Body of pancreas (tissue), 4 donors: ENCODE measurements around the gene ZBTB20. TPM values are rescaled to one million over a fixed set of nuclear protein-coding genes. Genes with fewer than 3 reads are reported as not detected.
A peak's percentile ranks its signal among the peaks of the same experiment; 100 is the strongest.

Source experiments
- ATAC-seq: fragments of 150-250 bp; one replicate; pipeline ENCODE4 v1.9.1; 2016
- DNase-seq, 4 donors: peaks; one replicate each; pipeline ENCODE4 v3.0.0-alpha.2; 2019
- H3K27ac ChIP-seq, 4 donors: fragments of 200-600 bp; sonication (generic); 1 replicate in 3 of 4; 2 replicates in 1 of 4; pipeline versions ENCODE4 v1.5.1 to v1.6.1; 2016 to 2019; ENCODE audit warnings: mild to moderate bottlenecking in 1 of 4, mixed read lengths in 1 of 4, moderate library complexity in 1 of 4
- H3K27me3 ChIP-seq, 2 donors: fragments of 200-600 bp; sonication (generic); one replicate each; pipeline ENCODE4 v1.6.0; 2016; ENCODE audit warnings: mild to moderate bottlenecking in 1 of 2
- H3K36me3 ChIP-seq, 2 donors: fragments of 200-600 bp; sonication (generic); replicated peaks in 1 of 2; 2 replicates each; pipeline ENCODE4 v1.5.1; 2016; ENCODE audit warnings: low read depth in 2 of 2; ENCODE audit not compliant: insufficient read depth in 1 of 2
- H3K4me1 ChIP-seq: fragments of 200-600 bp; sonication (generic); one replicate; pipeline ENCODE4 v1.6.0; 2016
- H3K4me3 ChIP-seq, 2 donors: fragments of 200-600 bp; sonication (generic); 1 replicate in 1 of 2; 2 replicates in 1 of 2; pipeline ENCODE4 v1.5.1; 2016 to 2019
- H3K9me3 ChIP-seq, 3 donors: fragments of 200-600 bp; sonication (generic); 1 replicate in 2 of 3; 2 replicates in 1 of 3; pipeline ENCODE4 v1.5.1; 2016
- CTCF ChIP-seq, 7 experiments: fragments of 450-650 bp in 4 of 7; fragments of 200-600 bp in 3 of 7; sonication (generic) in 3 of 7; IDR thresholded peaks; one replicate each; pipeline ENCODE4 v1.5.1; 2016 to 2019; ENCODE audit warnings: antibody characterized with exemption in 7 of 7
- POLR2A ChIP-seq, 3 donors: fragments of 450-650 bp; IDR thresholded peaks; one replicate each; pipeline ENCODE4 v1.6.1; 2016; ENCODE audit warnings: antibody characterized with exemption in 3 of 3, mild to moderate bottlenecking in 2 of 3
- WGBS, 2 donors: methylation state at CpG; one replicate each; pipeline ENCODE4 v1.1.5; 2017; 5-methylcytosine and 5-hydroxymethylcytosine counted together
- intact Hi-C: fragments of 100-400 bp; cut with DNase I; formaldehyde crosslinking; loops from one replicate; pipeline ENCODE4 v1.15.1; 2023
- total RNA-seq, 2 donors: library from RNA; depleted of rRNA; stranded (reverse); fragments of >200 nt; gene quantifications; one replicate each; pipeline ENCODE4 v1.1.0, GENCODE V29; 2016

ZBTB20 gene
- total RNA-seq, 2 donors from 2014 or later, result 48.3 to 77.1 TPM

- no peaks in the 10 kb centered on the region for H3K9me3 ChIP-seq
- H3K4me3 ChIP-seq, result no peak overlapping the region
- intact Hi-C loops, result no loop called here
- DNase-seq, result no peak
- ATAC-seq, result no peak
- TF ChIP-seq CTCF (IDR thresholded peaks at IDR 0.05) (no peak), POLR2A (IDR thresholded peaks at IDR 0.05) (no peak)
- no peaks in the 10 kb centered on the region for H3K27me3 ChIP-seq
- H3K36me3 ChIP-seq, result no peaks in the 10 kb centered on the region
- WGBS, 2 donors, result 60 to 71% methylated on average over 2 of the region's 2 CpGs
- no peak overlapping the region for H3K27ac ChIP-seq
- no peaks in the 10 kb centered on the region for H3K4me1 ChIP-seq
Measured at GRCh38 chr3:114928989-114929640, 218.0 kb downstream of the ZBTB20 start.

- DNase-seq, result no peak
- intact Hi-C loops, result no loop called here
- Histone ChIP-seq H3K27ac (peak overlapping the region in 3 of 4 donors; percentile 44 to 91 (median 63)), H3K9me3 (no peaks in the 10 kb centered on the region), H3K27me3 (no peaks in the 10 kb centered on the region), H3K4me1 (peaks cover 37% of the 10 kb centered on the region), H3K4me3 (no peak overlapping the region), H3K36me3 (no peaks in the 10 kb centered on the region)
- WGBS, 2 donors, result 50 to 62% methylated on average over 3 of the region's 3 CpGs
- TF ChIP-seq CTCF (IDR thresholded peaks at IDR 0.05) (no peak), POLR2A (IDR thresholded peaks at IDR 0.05) (no peak)
- ATAC-seq, result no peak
Measured at GRCh38 chr3:114904633-114905032, 242.5 kb downstream of the ZBTB20 start.

GRCh38 chr3:114903213-114903612 is 243.9 kb downstream of the ZBTB20 start:
- Histone ChIP-seq H3K27me3 (no peaks in the 10 kb centered on the region), H3K4me1 (peaks cover 51% of the 10 kb centered on the region), H3K36me3 (no peaks in the 10 kb centered on the region), H3K9me3 (no peaks in the 10 kb centered on the region), H3K4me3 (no peak overlapping the region), H3K27ac (peak overlapping the region; percentile 58 to 91 (median 69))
- TF ChIP-seq CTCF (IDR thresholded peaks at IDR 0.05), result no peak
- TF ChIP-seq POLR2A (IDR thresholded peaks at IDR 0.05), result no peak
- peak in 2 of 4 donors; percentile 29 to 42 for DNase-seq
- no peak for ATAC-seq
- 15 to 25% methylated on average over 1 of the region's 1 CpG for WGBS, 2 donors
- intact Hi-C loops, result no loop called here

GRCh38 chr3:114902691-114903101 is 244.4 kb downstream of the ZBTB20 start:
- no peak for TF ChIP-seq POLR2A (IDR thresholded peaks at IDR 0.05)
- no peak for TF ChIP-seq CTCF (IDR thresholded peaks at IDR 0.05)
- peaks cover 56% of the 10 kb centered on the region for H3K4me1 ChIP-seq
- no peaks in the 10 kb centered on the region for H3K9me3 ChIP-seq
- no peak overlapping the region for H3K4me3 ChIP-seq
- DNase-seq (no peak), ATAC-seq (no peak)
- H3K27me3 ChIP-seq, result no peaks in the 10 kb centered on the region
- intact Hi-C loops, result no loop called here
- no peaks in the 10 kb centered on the region for H3K36me3 ChIP-seq
- peak overlapping the region; percentile 58 to 91 (median 69) for H3K27ac ChIP-seq

- no peak for ATAC-seq
- 50 to 56% methylated on average over 8 of the region's 8 CpGs for WGBS, 2 donors
Measured at GRCh38 chr3:114900908-114901307, 246.2 kb downstream of the ZBTB20 start.

More at GRCh38 chr3:114900908-114901307, 246.2 kb downstream of the ZBTB20 start:
- H3K9me3 ChIP-seq, result no peaks in the 10 kb centered on the region
- no peak for TF ChIP-seq CTCF (IDR thresholded peaks at IDR 0.05)
- TF ChIP-seq POLR2A (IDR thresholded peaks at IDR 0.05), result no peak
- H3K36me3 ChIP-seq, result no peaks in the 10 kb centered on the region
- H3K4me1 ChIP-seq, result peaks cover 63% of the 10 kb centered on the region
- intact Hi-C loops, result no loop called here
- DNase-seq, result no peak
- peak overlapping the region; percentile 70 to 91 (median 78) for H3K27ac ChIP-seq
- no peaks in the 10 kb centered on the region for H3K27me3 ChIP-seq
- no peak overlapping the region for H3K4me3 ChIP-seq
